ENCODE data around the gene HYOU1. TPM values are rescaled to one million over a fixed set of nuclear protein-coding genes. Genes with fewer than 3 reads are reported as not detected.
"Not testable (repeated sequence)": the region's sequence is repeated elsewhere in the genome, so short reads cannot be mapped to it uniquely, and the experiment has no call there.

Gene HYOU1
- total RNA-seq, 1 donor from 2014 or later = 174 TPM

DNA sequence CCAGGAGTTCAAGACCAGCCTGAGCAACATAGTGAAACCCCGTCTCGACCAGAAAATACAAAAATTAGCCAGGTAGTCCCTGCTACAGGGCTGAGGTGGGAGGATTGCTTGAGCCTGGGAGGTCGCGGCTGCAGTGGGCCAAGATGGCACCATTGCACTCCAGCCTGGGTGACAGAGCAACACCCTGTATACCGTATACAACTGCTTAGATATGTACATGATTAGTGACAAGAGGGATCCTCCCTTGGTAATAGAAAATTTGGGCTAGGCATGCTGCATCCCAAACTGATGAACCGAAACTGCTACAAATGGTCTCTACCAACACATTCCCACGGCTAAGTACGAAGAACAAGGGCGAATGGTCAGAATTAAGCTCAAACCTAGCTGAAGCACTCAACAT, 14.1 kb downstream of the HYOU1 start:
- DNase-seq (ENCODE audit: low read depth, low spot score) = no peak

DNA sequence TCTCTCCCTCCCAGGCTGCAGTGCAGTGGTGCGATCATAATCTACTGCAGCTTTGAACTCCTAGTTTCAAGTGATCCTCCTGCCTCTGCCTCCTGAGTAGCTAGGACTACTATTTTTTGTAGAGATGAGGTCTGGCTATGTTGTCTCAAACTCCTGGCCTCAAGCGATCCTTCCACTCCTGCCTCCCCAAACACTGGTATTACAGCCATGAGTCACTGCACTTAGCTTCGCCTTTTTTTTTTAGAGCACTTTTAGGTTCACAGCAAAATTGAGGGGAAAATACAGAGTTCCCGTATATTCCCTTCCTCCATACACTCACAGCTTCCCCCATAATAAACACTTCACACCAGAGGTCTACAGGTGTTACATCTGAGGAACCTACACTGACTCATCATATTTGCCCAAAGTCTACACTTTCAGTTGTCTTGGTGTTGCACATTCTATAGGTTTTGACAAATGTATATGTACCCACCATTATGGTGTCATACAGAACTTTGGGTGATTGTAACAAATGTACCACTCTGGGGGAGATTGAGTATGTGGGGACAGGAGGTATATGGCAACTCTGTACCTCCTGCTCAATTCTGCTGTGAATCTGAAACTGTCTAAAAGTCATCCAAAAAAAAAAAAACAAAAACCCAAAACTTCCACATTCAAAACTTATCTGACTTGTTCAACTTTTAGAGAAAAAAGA, 15.0 kb downstream of the HYOU1 start:
- no peak for DNase-seq (ENCODE audit: low read depth, low spot score)

DNA sequence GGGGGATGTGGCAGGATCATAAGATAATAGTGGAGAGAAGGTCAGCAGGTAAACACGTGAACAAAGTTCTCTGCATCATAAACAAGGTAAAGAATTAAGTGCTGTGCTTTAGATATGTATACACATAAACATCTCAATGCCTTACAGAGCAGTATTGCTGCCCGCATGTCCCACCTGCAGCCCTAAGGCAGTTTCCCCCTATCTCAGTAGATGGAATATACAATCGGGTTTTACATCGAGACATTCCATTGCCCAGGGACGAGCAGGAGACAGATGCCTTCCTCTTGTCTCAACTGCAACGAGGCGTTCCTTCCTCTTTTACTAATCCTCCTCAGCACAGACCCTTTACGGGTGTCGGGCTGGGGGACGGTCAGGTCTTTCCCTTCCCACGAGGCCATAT, 17.5 kb downstream of the HYOU1 start:
- not testable (repeated sequence) for DNase-seq (ENCODE audit: low read depth, low spot score)

DNA sequence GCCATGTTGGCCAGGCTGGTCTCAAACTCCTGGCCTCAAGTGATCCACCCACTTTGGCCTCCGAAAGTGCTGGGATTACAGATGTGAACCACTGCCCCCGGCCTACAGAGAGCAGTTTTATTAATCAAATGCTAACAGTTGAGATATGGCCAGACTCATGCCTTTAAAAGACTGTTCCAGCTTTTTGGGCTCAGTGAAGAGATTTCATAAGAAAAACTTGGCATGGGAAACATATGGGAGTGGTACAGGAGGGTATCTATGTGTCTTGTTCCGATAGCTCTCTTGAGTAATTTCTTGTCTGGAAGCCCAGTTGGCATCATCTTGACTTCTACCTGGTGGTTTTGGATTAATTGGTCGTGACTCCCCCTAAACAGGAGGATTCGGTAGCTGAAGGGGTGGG, 18.1 kb downstream of the HYOU1 start:
- no peak for DNase-seq (ENCODE audit: low read depth, low spot score)

DNA sequence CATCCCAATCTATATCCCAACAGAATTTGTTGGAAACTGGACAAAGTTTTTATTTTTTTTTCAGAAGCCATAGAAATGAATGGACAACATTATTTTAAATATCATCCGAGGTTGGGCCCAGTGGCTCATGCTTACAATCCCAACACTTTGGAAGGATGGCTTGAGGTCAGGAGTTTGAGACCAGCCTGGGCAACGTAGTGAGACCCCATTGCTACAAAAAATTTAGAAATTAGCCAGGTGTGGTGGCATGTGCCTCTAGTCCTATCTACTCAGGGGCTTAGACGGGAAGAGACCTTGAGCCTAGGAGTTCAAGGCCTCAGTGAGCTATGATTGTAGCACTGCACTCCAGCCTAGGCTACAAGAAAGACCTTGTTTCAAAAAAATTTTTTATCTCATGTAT, 22.2 kb downstream of the HYOU1 start:
- no peak for DNase-seq (ENCODE audit: low read depth, low spot score)

DNA sequence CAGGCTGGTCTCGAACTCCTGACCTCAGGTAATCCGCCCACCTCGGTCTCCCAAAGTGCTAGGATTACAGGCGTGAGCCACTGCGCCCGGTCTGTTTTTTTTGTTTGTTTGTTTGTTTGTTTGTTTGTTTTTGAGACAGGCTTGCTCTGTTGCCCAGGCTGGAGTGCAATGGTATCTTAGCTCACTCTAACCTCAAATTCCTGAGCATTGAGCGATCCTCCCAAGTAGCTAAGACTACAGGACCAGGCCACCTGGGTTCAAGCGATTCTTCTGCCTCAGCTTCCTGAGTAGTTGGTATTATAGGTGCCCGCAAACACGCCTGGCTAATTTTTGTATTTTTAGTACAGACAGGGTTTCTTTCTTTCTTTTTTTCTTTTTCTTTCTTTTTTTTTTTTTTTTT, 23.6 kb downstream of the HYOU1 start:
- not testable (repeated sequence) for DNase-seq (ENCODE audit: low read depth, low spot score)

DNA sequence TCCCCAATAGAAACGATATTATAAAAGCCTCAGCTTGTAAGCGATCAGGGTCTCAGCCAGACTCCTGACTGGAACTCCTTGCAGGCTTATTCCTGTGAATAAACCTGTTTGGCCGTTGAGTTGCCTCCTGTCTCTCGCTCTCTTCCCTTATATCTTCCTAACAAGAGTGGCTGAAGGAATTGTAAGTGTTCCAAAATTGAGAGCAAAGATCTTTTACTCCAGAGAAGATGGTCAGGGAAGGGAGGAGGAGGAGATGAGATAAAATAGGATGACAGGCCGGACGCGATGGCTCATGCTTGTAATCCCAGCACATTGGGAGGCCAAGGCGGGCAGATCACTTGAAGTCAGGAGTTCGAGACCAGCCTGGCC, 25.1 kb downstream of the HYOU1 start:
- no peak for DNase-seq (ENCODE audit: low read depth, low spot score)

DNA sequence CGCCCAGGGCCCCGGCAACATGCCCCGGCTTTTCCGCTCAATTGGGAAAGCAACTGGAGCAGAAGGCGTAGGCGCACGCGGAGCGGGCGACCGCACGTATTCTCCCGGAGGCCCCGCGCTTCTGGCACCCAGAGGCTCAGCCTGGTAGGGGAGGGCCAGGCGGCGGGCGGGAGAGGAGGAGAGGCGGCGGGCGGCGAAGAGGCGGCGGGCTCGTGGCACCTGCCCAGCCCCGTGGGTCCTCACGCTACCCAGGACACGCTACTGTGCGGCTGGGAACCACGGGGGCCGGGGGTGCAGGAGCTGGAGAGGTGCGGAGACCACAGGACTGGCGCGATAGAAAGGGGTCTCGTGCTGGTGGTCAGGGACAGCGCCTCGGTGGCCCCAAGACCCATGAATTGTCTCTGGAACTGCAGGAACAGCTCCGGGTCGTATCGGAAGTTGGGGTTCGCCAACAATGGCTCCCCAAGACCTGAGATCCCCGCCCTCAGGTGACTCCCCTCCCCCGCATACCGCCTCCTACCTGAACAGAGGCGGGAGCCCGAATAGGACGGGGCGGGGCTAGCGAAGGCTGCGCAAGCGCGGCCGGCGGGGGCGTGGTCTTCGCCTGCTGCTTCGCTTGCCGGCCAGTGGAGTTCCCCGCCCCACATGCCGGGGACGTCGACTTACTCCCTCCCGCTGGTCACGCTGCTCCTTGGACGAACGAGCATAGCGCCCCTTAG, 26.5 kb downstream of the HYOU1 start, which contains the start of gene SLC37A4:
Gene SLC37A4 (minus strand): TSS at position 549 of the 719 bp plus-strand sequence.
- peak; percentile 91 for DNase-seq (ENCODE audit: low read depth, low spot score)

DNA sequence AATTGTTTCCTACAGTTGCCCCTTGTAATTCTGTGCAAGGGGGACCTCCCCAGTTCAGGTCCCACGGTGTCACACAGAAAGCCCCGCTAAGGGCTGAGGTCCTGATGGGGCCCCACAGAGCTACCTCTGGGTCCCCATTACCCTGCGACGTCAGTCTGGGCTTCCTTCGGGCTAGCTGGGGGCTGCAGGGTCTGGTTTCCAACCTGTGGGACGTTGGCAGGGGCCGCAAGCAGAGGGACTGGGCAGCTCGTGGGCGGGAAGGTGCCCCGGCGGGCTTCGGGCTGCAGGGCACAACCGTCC, 27.0 kb downstream of the HYOU1 start:
- no peak for DNase-seq (ENCODE audit: low read depth, low spot score)

DNA sequence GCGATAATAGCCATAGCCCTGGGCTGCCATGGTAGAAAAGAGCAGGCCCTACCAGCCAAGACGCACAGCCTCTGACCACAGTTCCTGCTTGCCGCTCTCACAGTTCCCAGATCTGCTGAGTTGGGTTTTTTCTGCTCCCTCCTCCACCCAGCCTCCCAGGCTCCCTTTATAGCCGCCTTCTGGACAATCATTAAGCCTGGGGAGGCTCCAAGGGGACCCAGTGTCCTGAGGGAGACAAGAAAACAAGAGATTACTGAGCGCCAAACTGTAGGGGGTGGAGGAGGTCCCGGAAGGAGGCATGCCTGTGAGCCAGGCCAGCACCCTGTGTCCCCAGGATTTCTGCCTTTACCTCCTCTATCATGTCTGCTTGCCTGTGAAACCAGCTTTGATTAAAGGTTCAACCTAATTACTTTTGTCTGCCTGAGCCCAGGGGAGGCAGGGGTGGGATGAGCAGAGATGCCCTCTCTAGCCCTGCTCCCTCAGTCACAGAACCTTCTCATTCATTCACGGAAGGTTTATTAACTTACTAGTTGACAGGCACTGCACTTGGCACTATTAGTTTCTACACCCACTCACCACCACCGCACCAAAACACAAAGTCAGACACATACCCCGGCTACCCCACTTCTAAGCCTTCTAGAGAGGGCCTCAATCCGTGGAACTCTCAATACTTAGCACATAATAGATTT, 27.5 kb downstream of the HYOU1 start:
- DNase-seq (ENCODE audit: low read depth, low spot score) = no peak

DNA sequence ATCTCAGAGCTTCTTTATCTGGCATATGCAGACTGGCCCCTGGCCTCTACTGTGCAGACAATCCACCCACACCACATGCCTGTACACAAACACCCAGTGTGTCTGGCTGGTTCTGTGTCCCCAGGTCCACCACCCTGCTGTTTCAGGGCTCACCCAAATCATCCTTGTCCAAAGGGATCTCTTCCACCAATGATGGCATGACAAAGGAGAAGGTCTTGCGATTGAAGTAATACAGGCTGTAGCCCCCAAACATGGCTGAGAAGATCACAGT, 28.0 kb downstream of the HYOU1 start:
- no peak for DNase-seq (ENCODE audit: low read depth, low spot score)

DNA sequence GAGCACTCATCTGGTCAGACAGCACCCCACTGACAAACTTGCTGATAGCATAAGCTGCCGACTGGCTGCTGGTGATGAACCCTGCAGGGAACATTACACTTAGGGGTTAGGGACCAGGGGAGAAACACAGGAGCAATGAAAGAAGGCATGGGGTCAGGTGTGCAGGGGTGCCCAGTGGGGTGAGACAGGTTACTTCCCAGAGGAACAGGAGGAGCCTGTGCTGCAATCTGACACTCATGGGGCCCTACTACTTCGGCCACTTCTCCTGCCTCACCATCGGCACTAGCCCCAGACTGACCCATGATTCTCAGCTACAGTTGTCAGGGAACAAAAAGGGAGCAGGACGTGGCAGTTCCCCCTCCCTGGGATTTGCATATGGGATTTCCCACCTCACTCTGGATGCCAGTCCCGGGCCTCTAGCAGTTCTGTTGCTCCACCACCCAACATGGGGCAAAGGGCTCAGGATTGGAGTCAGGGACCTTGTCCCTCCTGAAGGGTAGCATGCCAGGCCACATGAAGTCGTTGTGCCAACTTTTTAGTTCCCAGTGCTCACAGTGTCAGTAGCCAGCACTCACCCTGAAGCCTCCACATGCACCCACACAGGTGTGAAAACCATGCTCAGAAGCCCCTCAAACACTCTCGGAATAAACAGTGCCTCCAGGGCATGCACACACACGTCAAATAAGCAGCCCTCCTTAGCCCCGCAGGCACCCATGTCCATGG, 28.5 kb downstream of the HYOU1 start:
- DNase-seq (ENCODE audit: low read depth, low spot score) = no peak

DNA sequence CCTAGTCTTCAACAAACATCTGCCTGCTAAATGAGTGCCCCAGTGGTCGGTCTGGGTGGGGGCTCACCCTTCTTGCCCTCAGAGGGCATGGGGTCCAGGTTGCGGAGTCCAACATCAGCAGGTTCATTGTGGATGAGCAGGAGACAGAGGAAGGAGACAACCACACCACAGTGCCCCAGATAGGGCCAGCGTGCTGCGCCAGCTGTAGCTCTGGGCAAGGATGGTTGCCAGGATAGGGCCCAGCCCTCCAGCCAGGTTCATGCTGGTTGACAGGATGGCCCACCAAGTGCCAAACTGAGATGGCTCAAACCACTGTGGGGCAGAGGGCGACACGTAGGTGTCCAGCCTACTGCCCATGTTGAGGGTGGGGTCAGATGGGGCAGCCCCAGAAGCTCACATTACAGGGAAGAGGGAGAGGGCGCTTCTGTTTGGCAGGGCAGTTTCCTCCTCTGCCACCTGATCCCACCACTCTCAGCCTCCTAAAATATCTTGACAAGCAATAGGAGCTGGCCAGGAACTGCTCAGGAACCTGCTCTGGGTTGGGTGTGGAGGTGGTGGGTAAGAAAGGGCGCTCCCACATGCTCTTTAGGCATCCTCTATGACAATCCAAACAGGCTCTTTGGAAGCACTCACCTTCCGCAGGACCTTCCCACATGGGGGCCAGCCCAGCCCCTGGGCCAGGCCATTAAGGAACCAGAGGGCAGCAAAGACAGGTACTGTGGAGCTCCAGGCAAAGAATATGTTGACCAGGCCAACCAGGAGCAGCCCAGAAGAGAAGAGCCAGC, 29.3 kb downstream of the HYOU1 start:
- DNase-seq (ENCODE audit: low read depth, low spot score) = no peak

DNA sequence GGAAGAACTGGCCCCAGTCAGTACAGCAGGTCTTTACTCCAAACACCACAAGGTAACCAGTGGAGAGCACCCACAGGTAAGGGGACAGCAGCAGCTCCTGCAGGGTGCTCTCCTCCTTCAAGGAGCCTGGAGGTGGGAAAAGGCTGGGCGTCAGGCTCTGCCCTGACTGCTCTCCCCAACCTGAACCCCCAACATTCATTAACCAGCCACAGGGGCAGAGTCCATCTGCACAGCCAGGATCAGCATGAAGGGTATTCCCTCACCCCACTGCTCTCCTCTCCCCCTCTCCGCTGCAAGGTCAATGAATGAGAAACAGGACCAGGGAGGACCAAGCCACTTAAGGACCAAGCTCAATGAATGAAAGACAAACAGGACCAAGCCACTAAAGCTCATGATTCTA, 30.0 kb downstream of the HYOU1 start:
- no peak for DNase-seq (ENCODE audit: low read depth, low spot score)

DNA sequence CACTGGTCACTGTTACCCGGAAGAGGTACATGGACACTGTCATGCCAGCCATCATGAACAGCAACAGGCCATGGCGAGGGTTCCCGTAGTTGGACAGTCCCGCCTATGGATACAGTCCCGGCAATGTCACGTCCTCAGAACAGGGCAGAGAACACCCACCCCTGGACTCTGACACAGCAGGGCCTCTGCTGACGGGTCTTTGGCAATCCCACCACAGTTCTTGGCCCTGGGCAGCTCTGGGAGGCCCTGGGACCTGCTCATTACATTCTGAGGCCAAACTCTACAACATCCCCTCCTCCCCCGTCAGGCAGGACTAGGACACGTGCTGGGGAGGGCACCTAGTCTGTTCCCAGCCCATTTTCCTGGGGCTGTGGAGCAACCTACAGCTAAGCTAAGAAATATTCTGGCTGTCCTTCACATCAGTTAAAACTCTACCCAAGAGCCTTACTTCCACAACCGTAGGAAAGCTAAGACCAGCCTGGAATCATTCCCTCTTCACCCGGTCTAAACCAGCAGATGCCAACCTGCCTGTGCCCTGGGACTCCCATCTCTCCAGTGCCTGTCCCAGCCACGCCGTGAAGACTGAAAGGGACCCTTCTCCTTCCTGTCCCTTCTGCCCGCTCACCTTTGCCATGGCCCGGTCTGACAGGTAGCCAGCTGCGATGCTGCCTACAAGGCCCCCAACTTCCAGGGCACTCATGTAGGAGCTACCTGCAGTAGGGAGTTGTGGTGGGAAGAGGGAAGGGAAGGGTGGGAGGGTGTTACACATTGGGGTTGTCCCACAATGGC, 30.8 kb downstream of the HYOU1 start:
- no peak for DNase-seq (ENCODE audit: low read depth, low spot score)

DNA sequence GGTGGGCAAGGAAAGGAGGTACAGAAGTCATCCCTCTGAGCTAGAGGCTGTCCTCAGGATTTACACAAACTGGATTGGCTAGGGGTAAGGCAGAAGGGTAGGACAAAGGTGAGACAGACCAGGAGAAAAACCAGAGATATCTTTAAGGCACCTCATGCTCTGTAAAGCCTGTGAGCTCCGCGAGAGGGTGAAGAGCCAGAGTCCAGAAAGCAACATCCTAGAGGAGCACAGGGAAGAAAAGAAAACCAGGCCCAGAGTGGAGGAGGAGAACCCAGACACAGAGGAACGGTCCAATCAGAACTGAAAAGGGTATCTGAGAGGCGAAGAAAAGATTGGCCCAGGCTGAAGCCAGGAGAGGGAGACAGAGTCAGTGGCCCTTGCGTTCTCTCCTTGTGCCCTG, 31.5 kb downstream of the HYOU1 start:
- DNase-seq (ENCODE audit: low read depth, low spot score) = no peak

DNA sequence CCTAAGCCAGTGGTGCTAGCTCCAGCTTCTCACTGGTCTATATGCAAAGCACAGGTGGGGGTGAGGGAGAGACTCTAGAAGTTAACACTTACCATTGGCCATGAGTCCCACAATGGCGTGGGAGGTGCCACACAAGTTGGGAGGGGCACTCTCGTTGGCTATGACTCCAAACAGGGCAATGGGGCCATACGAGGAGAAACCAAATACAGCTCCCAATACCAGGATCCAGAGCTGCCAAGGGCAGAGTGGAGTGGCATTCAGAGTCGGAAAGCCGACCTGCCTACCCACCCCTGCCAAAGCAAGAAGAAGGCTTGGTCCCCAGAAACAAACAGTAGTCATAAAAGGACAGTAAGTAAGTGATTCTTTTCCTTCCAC, 31.9 kb downstream of the HYOU1 start:
- DNase-seq (ENCODE audit: low read depth, low spot score) = no peak

DNA sequence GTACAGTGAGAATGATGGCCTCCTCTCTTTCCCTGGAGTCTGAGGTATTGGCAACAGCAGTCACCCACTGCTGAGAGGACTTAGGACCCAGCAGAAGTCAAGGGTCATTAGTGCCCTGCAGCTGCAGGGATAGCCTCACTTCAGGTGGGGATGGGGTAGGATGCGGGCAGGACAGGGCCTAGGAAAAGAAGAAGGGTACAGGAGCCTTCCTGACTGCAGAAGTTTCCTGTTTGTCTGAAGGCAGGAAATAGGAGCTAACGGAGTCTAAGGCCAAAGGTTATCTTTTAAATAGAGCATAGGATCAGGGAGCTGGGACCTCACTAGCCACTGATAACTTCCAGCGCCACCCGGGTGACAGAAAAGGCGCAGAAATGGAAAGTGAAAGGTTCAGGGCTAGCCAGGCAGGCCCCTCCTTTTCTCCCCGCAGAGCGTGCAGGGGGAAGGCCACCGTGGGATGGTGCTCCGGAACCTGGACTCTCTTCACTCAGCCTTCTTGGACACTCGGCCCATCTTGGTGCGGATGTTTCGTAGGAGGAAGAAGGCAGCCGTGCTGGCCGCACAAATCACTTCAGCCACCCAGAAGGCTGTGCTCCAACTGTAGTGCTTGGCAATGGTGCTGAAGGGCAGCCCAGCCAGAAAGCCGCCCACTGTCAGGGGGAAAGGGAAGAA, 32.4 kb downstream of the HYOU1 start:
- DNase-seq (ENCODE audit: low read depth, low spot score) = no peak

DNA sequence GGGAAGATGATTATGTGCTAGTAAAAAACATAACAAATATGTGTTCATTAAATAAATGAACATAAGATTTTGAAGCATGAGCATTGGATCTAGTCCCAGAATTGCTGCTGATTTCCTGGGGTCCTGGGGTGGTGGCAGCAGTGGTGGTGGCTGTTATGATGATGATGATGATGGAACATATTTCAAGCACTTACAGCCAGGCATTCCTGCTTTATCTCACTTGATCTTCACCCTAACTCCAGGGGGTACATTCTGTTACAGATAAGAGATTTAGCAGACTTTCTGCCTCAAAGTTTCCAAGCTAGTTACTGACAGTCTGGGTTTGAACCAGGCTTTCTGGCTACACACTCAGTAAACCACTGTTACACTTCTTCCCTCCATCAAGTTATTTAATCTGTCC, 33.3 kb downstream of the HYOU1 start:
- DNase-seq (ENCODE audit: low read depth, low spot score) = no peak

DNA sequence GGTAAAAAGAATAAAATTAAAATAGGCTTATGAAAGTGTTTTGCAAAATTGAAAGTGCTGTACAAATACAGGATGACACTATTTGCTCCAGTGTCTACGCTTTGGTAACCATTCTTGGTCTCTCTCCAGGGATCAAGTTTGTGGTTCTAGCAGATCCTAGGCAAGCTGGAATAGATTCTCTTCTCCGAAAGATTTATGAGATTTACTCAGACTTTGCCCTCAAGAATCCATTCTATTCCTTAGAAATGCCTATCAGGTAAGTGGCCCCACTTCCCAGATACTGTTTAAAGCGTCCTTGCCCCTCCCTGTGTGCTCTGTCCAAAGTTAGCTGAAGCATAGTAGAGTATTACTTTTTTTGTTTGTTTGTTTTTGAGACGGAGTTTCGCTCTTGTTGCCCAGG, 35.4 kb downstream of the HYOU1 start:
- no peak for DNase-seq (ENCODE audit: low read depth, low spot score)

Measured in pulmonary artery endothelial cell (primary cell).